Measurements from ENCODE around the gene ADCY7.

ADCY7 gene

GRCh38 chr16:50310308-50311133, 44.2 kb downstream of the ADCY7 start:
- DNase-seq (ENCODE audit: low read depth in 4 of 4, low spot score in 1 of 4), result no peak

- no peak for DNase-seq (ENCODE audit: low read depth in 4 of 4, low spot score in 1 of 4)
These were observed 44.8 kb downstream of the ADCY7 start for GRCh38 chr16:50311134-50311528.

- no peak for DNase-seq (ENCODE audit: low read depth in 4 of 4, low spot score in 1 of 4)
These were observed 45.6 kb downstream of the ADCY7 start for GRCh38 chr16:50311891-50312501.

- DNase-seq (ENCODE audit: low read depth in 4 of 4, low spot score in 1 of 4), result peak in 2 of 4 experiments; percentile 22 to 25
These were observed 47.5 kb downstream of the ADCY7 start for GRCh38 chr16:50313596-50314478.

- no peak for DNase-seq (ENCODE audit: low read depth in 4 of 4, low spot score in 1 of 4)
These were observed 48.3 kb downstream of the ADCY7 start for GRCh38 chr16:50314665-50315064.

GRCh38 chr16:50315346-50315997, 49.1 kb downstream of the ADCY7 start:
- DNase-seq (ENCODE audit: low read depth in 4 of 4, low spot score in 1 of 4), result no peak

- DNase-seq (ENCODE audit: low read depth in 4 of 4, low spot score in 1 of 4), result no peak
These were observed 49.9 kb downstream of the ADCY7 start for GRCh38 chr16:50316102-50316847.

GRCh38 chr16:50316848-50317630, 50.7 kb downstream of the ADCY7 start:
- no peak for DNase-seq (ENCODE audit: low read depth in 4 of 4, low spot score in 1 of 4)

- no peak for DNase-seq (ENCODE audit: low read depth in 4 of 4, low spot score in 1 of 4)
These were observed 52.6 kb downstream of the ADCY7 start for GRCh38 chr16:50318796-50319578.

- DNase-seq (ENCODE audit: low read depth in 4 of 4, low spot score in 1 of 4), result no peak
These were observed 54.0 kb downstream of the ADCY7 start for GRCh38 chr16:50320310-50320709.

- DNase-seq (ENCODE audit: low read depth in 4 of 4, low spot score in 1 of 4), result no peak
These were observed 56.0 kb downstream of the ADCY7 start for GRCh38 chr16:50322333-50322732.

- DNase-seq (ENCODE audit: low read depth in 4 of 4, low spot score in 1 of 4), result no peak
These were observed 57.1 kb downstream of the ADCY7 start for GRCh38 chr16:50323335-50324011.

GRCh38 chr16:50324345-50324744, 58.0 kb downstream of the ADCY7 start:
- DNase-seq (ENCODE audit: low read depth in 4 of 4, low spot score in 1 of 4), result no peak

GRCh38 chr16:50326264-50326663, 59.9 kb downstream of the ADCY7 start:
- DNase-seq (ENCODE audit: low read depth in 4 of 4, low spot score in 1 of 4), result no peak

- DNase-seq (ENCODE audit: low read depth in 4 of 4, low spot score in 1 of 4), result peak in 3 of 4 experiments; percentile 30 to 36 (median 33)
These were observed 60.6 kb downstream of the ADCY7 start for GRCh38 chr16:50326835-50327465.

GRCh38 chr16:50329446-50330189, 63.3 kb downstream of the ADCY7 start:
- no peak for DNase-seq (ENCODE audit: low read depth in 4 of 4, low spot score in 1 of 4)

- DNase-seq (ENCODE audit: low read depth in 4 of 4, low spot score in 1 of 4), result no peak
These were observed 65.2 kb downstream of the ADCY7 start for GRCh38 chr16:50331570-50331969.

Data from stimulated activated CD4-positive, alpha-beta T cell treated with anti-CD3 and anti-CD28 coated beads, Interleukin-1b, Interleukin-23, amount 100 ng/mL, for 24 hours (primary cell).